HG02970 (cell line): ENCODE measurements around the gene AFG3L2.

Experiments
- ATAC-seq: cut with Tn5 transposase; IDR thresholded peaks from one replicate; pipeline ENCODE4 v1.9.1; 2021; ENCODE audit warnings: mild to moderate bottlenecking, moderate library complexity, moderate number of reproducible peaks; ENCODE audit not compliant: unreplicated experiment, low FRiP score

Gene AFG3L2

GRCh38 chr18:12306752-12307700 is 70.0 kb downstream of the AFG3L2 start:
- ATAC-seq: no peak

DNA sequence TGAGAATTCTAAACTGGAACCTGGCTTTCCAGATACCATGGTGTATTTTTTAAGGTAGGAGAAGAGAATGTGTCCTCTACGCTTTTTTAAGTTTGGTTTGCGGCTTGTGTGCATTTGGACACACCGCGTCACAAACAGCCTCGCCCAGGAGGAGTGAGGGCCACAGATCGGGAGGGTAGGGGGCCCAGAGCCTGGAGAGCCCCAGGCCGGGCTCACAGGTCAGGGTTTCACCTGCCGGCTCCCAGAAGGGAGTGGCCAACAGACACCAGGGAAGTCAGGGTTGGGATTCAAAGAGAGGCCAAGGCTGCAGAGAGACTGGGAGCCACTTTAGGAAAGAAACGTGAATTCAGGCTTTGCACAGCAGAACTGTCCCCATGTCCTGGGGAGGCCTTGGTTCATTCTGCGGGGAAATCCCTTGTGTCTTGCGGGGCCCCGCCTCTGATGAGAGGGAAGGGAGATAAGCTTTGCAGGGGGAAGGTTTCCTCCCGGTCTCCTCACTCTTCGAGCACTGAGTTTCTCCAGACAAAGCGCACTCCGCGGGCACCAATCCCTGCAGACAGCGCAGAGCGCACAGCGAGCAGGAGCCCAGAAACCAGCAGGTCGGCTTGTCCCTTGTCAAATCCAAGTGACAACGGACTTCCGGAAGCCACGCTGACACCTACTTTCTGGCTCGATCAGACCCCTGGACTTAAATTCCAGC is 70.9 kb downstream of the AFG3L2 start:
- no peak for ATAC-seq

DNA sequence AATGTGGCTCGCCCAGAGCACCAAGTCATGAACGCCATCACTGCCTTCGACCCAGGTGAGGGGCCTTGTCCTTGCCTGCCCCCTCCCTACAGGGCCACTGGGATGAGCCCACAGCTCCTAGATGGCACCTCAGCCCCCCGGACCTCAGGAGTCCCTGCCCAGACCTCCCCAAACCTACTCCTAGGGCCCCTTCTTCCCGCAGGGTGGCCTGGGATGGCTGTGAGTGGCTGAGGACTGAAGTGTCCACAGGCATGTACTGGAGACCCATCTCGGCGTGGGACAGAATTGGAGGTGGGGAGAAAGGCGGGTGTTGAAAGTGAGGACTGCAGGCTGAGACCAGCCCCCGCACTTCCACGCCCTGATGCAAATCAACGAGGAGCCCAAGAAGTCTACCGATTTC is 71.8 kb downstream of the AFG3L2 start:
- ATAC-seq: no peak

- ATAC-seq: no peak
These were observed 72.4 kb downstream of the AFG3L2 start for GRCh38 chr18:12304351-12305210.

DNA sequence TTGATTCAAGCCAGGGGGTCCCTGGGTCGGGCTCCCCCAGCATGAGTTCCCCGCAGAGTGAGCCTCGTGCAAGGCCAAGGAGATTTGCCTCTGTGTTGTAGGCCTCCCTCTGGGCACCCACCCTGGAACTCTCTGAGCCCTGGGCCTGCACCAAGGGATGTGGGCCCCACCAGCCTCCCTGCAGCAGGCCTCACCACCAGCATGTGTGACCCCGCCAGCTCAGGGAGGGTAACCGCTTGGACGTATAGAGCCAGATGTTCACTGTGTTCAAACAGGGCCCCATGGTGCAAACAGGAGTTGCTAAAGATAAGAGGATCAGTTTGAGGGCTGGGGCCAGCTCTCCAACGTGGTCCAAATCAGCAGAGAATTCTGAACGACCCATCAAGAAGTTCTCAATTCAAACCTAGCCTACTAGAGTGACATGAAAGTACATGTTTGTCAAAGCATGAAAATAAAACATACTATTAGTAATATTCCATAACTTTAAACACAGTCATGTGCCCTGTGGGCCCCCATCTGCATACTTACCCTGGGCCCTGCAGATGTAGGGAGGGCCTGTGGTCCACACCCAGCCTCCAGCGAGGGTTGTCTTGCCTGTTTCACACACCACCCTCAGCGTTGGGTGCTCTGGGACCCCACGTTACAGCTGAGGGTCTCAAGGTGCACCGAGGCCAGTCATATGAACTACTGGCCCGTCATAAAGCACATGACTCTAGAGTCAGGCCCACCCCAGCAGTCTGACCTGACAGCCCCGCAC is 74.5 kb downstream of the AFG3L2 start:
- ATAC-seq: no peak

GRCh38 chr18:12301263-12302005 is 75.6 kb downstream of the AFG3L2 start:
- no peak for ATAC-seq

- ATAC-seq: no peak
These were observed 77.2 kb downstream of the AFG3L2 start for GRCh38 chr18:12299862-12300261.

GRCh38 chr18:12296457-12296856 is 80.6 kb downstream of the AFG3L2 start:
- ATAC-seq: no peak

DNA sequence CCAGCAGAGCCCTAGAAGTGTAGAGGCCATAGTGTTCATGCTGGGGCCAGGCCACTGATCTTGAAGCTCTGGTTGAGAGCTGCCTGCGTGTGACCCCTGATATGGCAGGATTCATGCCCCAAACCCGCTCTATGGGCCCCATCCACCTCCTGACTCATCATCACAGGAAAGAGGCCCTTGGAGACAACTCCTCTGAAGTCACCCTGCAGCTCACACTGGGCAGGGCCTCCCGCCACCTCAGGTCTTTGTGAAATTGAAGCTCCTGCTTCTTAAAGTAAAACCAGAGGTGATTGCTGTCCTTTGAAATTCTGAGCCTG is 81.0 kb downstream of the AFG3L2 start:
- no peak for ATAC-seq

- no peak for ATAC-seq
These were observed 81.5 kb downstream of the AFG3L2 start for GRCh38 chr18:12295389-12296086.

- ATAC-seq: no peak
These were observed 83.2 kb downstream of the AFG3L2 start for GRCh38 chr18:12293831-12294230.

GRCh38 chr18:12291690-12292089 is 85.3 kb downstream of the AFG3L2 start:
- ATAC-seq: no peak

- no peak for ATAC-seq
These were observed 85.9 kb downstream of the AFG3L2 start for GRCh38 chr18:12291161-12291560.

DNA sequence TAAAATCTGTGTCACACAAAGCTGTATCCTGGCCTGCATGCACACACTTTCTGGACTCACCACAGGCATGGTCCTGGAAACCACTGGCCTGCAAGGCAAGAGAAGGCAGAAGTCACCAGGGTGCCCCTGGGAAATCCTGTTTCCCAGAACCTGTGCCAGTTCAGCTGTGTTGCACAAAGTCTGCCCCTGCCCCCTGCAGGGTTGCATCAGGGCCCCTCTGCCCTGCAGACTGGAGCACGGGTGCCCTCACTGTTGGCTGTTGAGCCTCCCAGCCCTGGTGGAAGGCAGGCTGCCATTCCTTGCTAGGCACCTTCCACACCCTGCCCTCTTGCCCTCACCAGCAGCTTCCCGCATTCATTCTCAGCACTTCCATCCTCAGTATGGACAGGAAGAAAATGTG is 86.9 kb downstream of the AFG3L2 start:
- no peak for ATAC-seq

GRCh38 chr18:12288403-12288755 is 88.6 kb downstream of the AFG3L2 start:
- ATAC-seq: no peak

- no peak for ATAC-seq
These were observed 89.2 kb downstream of the AFG3L2 start for GRCh38 chr18:12287684-12288402.

- ATAC-seq: no peak
These were observed 89.8 kb downstream of the AFG3L2 start for GRCh38 chr18:12287131-12287681.

DNA sequence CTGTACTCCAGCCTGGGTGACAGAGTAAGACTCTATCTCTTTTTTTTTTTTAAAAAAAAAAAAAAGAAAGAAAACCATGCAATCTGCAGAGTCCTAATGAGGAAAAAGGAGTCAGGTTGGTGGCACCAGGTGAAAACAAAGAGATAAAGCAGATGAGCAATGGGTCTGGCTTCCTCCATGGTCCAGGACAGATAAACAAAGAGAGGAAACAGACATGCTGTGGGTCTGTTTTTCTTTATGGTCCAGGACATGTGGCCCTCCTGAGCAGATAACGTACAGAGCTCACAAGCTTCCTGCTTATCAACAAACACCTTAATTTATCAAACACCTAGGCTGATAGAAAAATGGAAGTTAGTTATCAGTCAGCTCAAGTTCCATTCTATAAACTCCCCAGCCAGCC is 93.4 kb downstream of the AFG3L2 start:
- no peak for ATAC-seq
